HG02884 (cell line): ENCODE data around the gene CDPF1.
"Not testable (repeated sequence)": the region's sequence is repeated elsewhere in the genome, so short reads cannot be mapped to it uniquely, and the experiment has no call there.

Experiments
- ATAC-seq: cut with Tn5 transposase; IDR thresholded peaks from one replicate; pipeline ENCODE4 v1.9.1; 2021; ENCODE audit warnings: mild to moderate bottlenecking, moderate library complexity; ENCODE audit not compliant: unreplicated experiment

The CDPF1 gene

DNA sequence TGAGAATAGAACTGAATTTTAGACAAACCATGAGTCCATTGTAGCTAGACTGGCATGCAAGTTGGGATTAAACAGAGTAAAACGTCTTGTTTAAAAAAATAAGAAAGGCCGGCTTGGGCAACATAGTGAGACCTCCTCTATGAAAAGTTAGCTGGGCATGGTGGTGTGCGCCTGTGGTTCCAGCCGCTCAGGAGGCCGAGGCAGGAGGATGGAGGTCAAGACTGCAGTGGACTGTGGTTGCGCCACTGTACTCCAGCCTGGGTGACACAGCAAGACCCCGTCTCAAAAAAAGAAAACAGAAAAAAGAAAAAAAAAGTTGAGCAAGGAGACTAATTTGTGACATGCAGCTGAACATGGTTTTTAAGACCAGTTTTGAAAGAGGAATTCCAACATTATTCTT is 23.5 kb downstream of the CDPF1 start:
- ATAC-seq: no peak

DNA sequence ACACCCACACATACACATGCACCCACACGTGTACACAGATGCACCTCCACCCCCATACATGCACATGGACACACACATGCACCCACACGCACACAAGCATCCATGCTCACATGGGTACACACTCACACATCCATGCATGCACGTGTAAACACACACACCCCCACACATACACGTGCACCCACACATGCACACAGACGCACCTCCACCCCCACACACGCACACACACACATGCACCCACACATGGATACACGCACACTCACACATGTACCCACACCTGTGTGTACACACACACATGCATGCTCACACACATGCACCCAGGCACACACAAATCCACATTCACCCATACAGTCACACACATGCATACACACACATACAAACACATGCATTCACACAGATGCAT is 24.5 kb downstream of the CDPF1 start:
- ATAC-seq: no peak

- ATAC-seq: no peak
Observed at GRCh38 chr22:46224898-46225290, 25.2 kb downstream of the CDPF1 start.

- no peak for ATAC-seq
Observed at GRCh38 chr22:46224044-46224897, 25.8 kb downstream of the CDPF1 start.

- ATAC-seq: no peak
Observed at GRCh38 chr22:46220921-46221320, 29.2 kb downstream of the CDPF1 start.

- ATAC-seq: no peak
Observed at GRCh38 chr22:46219636-46220035, 30.5 kb downstream of the CDPF1 start.

- ATAC-seq: no peak
Observed at GRCh38 chr22:46214616-46215015, 35.5 kb downstream of the CDPF1 start.

- no peak for ATAC-seq
Observed at GRCh38 chr22:46214149-46214548, 35.9 kb downstream of the CDPF1 start.

DNA sequence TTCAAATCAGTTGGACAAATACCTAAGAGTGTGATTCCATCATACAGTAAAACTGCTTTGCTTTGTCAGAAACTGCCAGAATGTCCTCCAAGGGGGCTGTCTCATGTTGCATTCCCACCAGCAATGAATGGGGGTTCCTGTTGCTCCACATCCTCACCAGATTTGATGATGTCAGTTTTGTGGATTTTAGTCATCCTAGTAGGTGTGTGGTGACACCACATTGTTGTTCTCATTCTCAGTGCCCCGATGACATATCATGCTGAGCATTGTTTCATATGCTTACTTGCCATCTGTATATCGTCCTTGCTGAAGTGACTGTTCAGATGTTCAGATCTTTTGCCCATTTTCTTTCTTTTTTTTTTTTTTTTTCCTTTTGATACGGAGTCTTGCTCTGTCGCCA is 37.0 kb downstream of the CDPF1 start:
- no peak for ATAC-seq

DNA sequence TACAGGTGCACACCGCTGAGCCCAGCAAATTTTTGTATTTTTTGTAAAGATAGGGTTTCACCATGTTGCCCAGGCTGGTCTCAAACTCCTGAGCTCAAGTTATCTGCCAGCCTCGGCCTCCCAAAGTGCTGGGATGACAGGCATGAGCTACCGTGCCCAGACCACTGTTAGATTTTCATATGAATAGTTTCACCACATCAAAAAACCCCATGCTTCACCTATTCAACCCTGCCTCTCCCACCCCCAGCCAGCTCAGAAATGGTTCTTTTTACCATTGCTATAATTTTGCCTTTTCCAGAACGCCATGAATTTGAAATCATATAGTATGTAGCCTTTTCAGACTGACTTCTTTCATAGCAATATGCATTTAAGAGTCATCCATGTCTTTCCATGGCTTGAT is 37.9 kb downstream of the CDPF1 start:
- no peak for ATAC-seq

DNA sequence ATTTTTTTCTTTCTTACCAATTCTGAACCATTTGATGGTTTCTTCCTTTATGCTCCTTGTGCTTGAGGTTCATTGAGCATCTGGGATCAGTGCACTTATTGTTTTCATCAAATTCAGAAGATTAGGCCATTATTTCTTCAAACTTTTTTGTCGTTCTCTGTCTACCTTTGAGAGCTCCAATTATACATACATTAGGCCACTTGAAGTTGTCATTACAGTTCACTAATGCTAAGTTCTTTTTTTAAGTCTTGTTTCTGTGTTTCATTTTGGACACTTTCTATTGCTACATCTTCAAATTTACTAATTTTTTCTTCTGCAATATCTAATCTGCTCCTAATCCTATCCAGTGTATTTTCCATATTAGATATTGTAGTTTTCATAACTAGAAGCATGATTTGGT is 40.8 kb downstream of the CDPF1 start:
- ATAC-seq: no peak

GRCh38 chr22:46203601-46203980 is 46.5 kb downstream of the CDPF1 start:
- no peak for ATAC-seq

DNA sequence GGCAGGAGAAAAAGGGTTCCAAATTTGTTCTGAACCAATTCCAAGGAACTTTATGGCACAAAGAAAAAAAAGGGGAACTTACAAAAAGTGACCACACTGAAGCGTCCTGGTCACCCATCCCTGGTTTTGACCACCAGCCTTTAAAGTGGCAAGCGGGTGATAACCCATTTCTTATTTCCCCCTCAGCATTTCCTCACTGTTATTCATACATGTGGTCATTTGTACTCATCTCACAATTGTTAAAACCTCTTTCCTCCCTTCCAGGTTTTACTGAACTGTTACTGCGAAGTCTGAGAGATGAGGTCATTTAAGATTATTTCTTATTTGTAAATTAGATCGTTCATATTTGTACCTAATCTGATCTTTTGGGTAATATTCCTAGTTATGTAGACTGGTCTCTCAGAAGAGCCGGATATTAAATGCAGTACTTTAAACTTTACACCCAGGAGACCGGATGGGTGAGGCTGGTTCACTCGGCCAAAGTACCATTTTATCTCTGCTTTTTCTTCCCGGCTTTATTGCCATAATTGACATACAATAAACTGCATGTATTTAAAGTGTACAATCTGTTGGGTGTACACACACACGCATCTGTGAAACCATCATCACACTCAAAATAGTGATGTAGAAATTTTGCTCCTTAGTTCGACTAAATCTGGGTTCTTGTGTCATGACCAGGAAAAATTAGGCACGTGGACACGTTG is 47.0 kb downstream of the CDPF1 start:
- no peak for ATAC-seq

DNA sequence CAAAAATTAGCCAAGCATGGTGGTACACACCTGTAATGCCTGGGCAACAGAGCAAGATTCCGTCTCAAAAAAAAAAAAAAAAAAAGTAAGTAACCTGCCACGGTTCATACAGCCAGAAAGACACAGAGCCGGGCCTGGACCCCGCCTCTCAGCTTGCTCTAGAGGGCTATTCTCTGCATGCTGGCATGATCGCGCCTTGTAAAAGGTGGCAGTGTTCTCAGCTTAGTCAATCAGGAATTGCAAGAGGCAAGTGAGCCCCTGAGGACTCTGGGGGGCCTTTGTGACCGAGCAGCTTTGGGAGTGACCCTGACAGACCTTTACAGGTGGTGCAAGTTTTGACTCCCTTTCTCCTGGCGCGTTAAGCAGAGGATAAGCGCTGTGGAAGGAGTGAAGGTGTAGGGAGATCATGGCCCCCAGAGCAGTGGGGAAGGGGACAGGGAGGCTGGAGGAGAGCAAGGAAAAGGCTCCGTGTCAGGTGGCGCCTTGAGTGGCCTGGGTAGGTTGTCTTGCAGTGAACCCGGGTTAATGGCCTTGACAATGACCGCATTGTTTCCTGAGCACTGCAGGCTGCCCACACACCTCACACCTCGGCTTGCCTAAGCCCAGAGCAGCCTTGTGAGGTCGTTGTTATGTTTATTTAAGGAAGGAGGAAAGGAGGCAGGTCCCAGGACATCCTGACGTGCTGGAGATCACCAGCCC is 48.9 kb downstream of the CDPF1 start:
- no peak for ATAC-seq

GRCh38 chr22:46198806-46199205 is 51.3 kb downstream of the CDPF1 start:
- ATAC-seq: not testable (repeated sequence)

DNA sequence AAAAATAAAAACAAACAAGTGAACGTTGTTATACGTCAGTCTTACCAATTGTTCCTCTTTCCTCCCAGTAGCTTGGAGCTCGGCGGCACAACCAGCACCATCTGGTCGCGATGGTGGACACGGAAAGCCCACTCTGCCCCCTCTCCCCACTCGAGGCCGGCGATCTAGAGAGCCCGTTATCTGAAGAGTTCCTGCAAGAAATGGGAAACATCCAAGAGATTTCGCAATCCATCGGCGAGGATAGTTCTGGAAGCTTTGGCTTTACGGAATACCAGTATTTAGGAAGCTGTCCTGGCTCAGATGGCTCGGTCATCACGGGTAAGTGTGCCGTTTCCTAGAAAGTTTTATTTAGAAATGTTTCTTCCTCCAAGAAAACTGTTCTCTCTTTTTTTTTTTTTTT is 51.8 kb downstream of the CDPF1 start:
- no peak for ATAC-seq

GRCh38 chr22:46196278-46196677 is 53.8 kb downstream of the CDPF1 start:
- no peak for ATAC-seq

GRCh38 chr22:46195487-46196165 is 54.5 kb downstream of the CDPF1 start:
- ATAC-seq: no peak
